Thyroid gland (tissue), 4 donors: ENCODE results near the gene PDS5A. TPM values are rescaled to one million over a fixed set of nuclear protein-coding genes. Genes with fewer than 3 reads are reported as not detected.

Source experiments
- DNase-seq, 2 donors: peaks; one replicate each; pipeline ENCODE4 v3.0.0-alpha.2; 2019
- H3K27ac ChIP-seq, 3 donors: fragments of 200-600 bp; sonication (generic); 1 replicate in 2 of 3; 2 replicates in 1 of 3; pipeline ENCODE4 v1.5.1; 2016 to 2019; ENCODE audit warnings: mild to moderate bottlenecking in 1 of 3, moderate library complexity in 1 of 3
- H3K27me3 ChIP-seq: fragments of 200-600 bp; sonication (generic); one replicate; pipeline ENCODE4 v1.5.1; 2019
- H3K36me3 ChIP-seq, 2 donors: fragments of 200-600 bp; sonication (generic); one replicate each; pipeline ENCODE4 v1.5.1; 2016 to 2019
- H3K4me1 ChIP-seq, 2 donors: fragments of 200-600 bp; sonication (generic); one replicate each; pipeline ENCODE4 v1.5.1; 2017 to 2019
- H3K4me3 ChIP-seq, 3 donors: fragments of 200-600 bp; sonication (generic); replicated peaks in 1 of 3; 1 replicate in 2 of 3; 2 replicates in 1 of 3; pipeline ENCODE4 v1.5.1; 2016; ENCODE audit warnings: mild to moderate bottlenecking in 1 of 3
- H3K9me3 ChIP-seq: fragments of 200-600 bp; sonication (generic); one replicate; pipeline ENCODE4 v1.5.1; 2017
- CTCF ChIP-seq, 6 experiments: fragments of 200-600 bp in 3 of 6; fragments of 450-650 bp in 3 of 6; sonication (generic) in 3 of 6; IDR thresholded peaks; one replicate each; pipeline ENCODE4 v1.5.1; 2016 to 2019; ENCODE audit warnings: antibody characterized with exemption in 6 of 6, mild to moderate bottlenecking in 2 of 6, inconsistent platforms in 1 of 6, moderate library complexity in 1 of 6
- POLR2A ChIP-seq, 2 donors: fragments of 450-650 bp; IDR thresholded peaks; one replicate each; pipeline ENCODE4 v1.6.1; 2017; ENCODE audit warnings: antibody characterized with exemption in 2 of 2, mild to moderate bottlenecking in 2 of 2, moderate library complexity in 1 of 2
- WGBS, 2 donors: methylation state at CpG; one replicate each; pipeline ENCODE4 v1.1.5; 2017; 5-methylcytosine and 5-hydroxymethylcytosine counted together
- intact Hi-C: fragments of 100-400 bp; cut with DNase I; formaldehyde crosslinking; loops from one replicate; pipeline ENCODE4 v1.15.1; 2023
- total RNA-seq, 4 donors: library from RNA; depleted of rRNA; stranded (reverse); fragments of >200 nt; gene quantifications; one replicate each; pipeline ENCODE4 v1.2.3, GENCODE V29; 2016

PDS5A gene
- total RNA-seq, 4 donors from 2014 or later, result 92.3 to 133 (median 103) TPM

DNA sequence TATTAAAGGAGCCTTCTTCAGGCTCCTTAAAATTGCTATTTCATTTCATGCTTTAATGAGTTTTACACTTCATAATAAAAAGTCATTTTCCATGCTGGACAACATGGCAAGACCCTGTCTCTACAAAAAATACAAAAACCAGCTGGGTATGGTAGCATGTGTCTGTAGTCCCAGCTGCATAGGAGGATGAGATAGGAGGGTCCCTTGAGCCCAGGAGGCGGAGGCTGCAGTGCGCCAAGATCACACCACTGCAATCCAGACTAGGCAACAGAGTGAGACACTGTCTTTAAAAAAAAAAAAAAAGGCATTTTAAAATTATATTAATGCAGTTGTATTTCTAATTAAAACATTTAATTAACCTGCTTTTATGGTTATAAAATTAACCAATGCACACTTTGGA lies 49.2 kb downstream of the PDS5A start:
- no peak overlapping the region for H3K4me3 ChIP-seq
- no peak for DNase-seq
- 92 to 94% methylated on average over 2 of the region's 2 CpGs for WGBS, 2 donors
- H3K27ac ChIP-seq, result no peak overlapping the region
- H3K27me3 ChIP-seq, result no peaks in the 10 kb centered on the region
- TF ChIP-seq CTCF (IDR thresholded peaks at IDR 0.05) (no peak), POLR2A (IDR thresholded peaks at IDR 0.05) (no peak)
- H3K9me3 ChIP-seq, result no peaks in the 10 kb centered on the region
- intact Hi-C loops, result no loop called here
- no peaks in the 10 kb centered on the region for H3K36me3 ChIP-seq
- H3K4me1 ChIP-seq, result peaks cover 15 to 26% of the 10 kb centered on the region in 2 donors

GRCh38 chr4:39924014-39924413 lies 53.7 kb downstream of the PDS5A start:
- no peak overlapping the region for H3K4me3 ChIP-seq
- intact Hi-C loops, result no loop called here
- peaks cover 6 to 7% of the 10 kb centered on the region in 2 donors for H3K4me1 ChIP-seq
- no peak for DNase-seq
- WGBS, 2 donors, result 54 to 66% methylated on average over 2 of the region's 2 CpGs
- peak overlapping the region in 2 of 3 donors; percentile 2 to 26 for H3K27ac ChIP-seq
- H3K9me3 ChIP-seq, result no peaks in the 10 kb centered on the region
- no peaks in the 10 kb centered on the region for H3K27me3 ChIP-seq
- no peaks in the 10 kb centered on the region for H3K36me3 ChIP-seq
- TF ChIP-seq POLR2A (IDR thresholded peaks at IDR 0.05) (no peak), CTCF (IDR thresholded peaks at IDR 0.05) (no peak)

DNA sequence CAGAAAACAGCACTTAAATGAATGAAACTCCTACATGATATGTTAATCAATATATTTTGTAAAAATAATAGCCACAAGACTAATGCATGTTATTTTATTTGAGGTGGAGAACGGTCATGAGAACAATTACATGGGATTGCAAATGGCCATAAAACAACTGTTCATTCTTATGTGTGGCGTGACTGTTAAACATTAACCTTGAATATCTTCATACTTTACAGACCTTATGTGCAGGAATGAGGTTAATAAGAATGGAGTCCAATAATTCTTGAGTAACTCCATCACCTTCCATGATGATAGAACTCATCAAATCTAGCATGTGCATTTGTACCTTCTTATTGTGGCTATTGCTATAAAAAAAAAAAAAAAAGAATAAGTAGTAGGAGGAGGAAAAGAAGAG lies 55.3 kb downstream of the PDS5A start:
- Histone ChIP-seq H3K36me3 (no peaks in the 10 kb centered on the region), H3K27me3 (no peaks in the 10 kb centered on the region), H3K9me3 (no peaks in the 10 kb centered on the region), H3K4me3 (no peak overlapping the region), H3K27ac (no peak overlapping the region), H3K4me1 (peaks cover 6 to 7% of the 10 kb centered on the region in 2 donors)
- DNase-seq, result no peak
- intact Hi-C loops, result no loop called here
- no peak for TF ChIP-seq CTCF (IDR thresholded peaks at IDR 0.05)
- no peak for TF ChIP-seq POLR2A (IDR thresholded peaks at IDR 0.05)
- WGBS, 2 donors, result 94 to 99% methylated on average over 2 of the region's 2 CpGs

DNA sequence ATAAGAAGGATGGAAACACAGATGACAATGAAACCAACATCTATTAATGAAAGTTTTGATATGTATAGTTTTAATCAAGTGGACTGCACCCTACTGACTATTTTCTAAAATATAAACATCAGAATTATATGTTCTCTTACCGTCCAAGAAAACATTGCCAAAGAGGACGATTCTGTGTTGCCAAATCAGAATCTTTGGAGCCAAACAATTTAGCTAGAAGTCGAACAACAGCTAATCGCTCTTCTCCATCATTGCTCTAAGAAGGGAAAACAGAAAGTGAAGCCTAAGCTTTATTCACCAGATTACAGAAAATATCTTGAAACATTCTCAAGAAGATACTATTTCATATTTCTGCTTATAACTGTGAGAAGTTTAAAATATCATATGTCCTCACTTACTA lies 64.2 kb downstream of the PDS5A start:
- DNase-seq, result no peak
- Histone ChIP-seq H3K9me3 (no peaks in the 10 kb centered on the region), H3K4me1 (peaks cover 11 to 16% of the 10 kb centered on the region in 2 donors), H3K27ac (no peak overlapping the region), H3K36me3 (peaks cover 0 to 11% of the 10 kb centered on the region in 2 donors), H3K27me3 (no peaks in the 10 kb centered on the region), H3K4me3 (no peak overlapping the region)
- intact Hi-C loops, result loop anchor here (10.0 kb wide), 1 partner anchor 51 kb away; no protein-coding TSS in a partner anchor
- WGBS, 2 donors, result 79 to 83% methylated on average over 4 of the region's 4 CpGs
- no peak for TF ChIP-seq POLR2A (IDR thresholded peaks at IDR 0.05)
- no peak for TF ChIP-seq CTCF (IDR thresholded peaks at IDR 0.05)

DNA sequence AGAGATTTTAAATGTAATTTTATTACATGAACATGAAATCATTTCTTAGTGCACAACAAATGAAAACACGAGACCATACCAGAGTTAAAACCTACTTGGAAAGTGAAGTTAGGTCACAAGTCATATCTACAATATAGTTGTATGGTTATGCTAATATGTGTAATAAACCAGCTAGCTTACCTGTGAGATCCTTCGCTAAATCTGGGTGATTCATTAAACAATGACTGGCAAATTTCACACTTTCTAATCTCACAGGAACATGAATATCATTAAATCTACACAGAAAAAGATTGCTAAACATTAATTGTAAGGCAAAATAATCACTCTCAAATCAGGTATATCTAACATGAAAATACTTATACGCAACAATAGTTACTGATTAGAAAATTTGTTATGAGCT lies 67.6 kb downstream of the PDS5A start:
- Histone ChIP-seq H3K4me3 (no peak overlapping the region), H3K27ac (peak overlapping the region in 2 of 3 donors; percentile 81 to 83), H3K4me1 (peaks cover 15 to 23% of the 10 kb centered on the region in 2 donors), H3K9me3 (no peaks in the 10 kb centered on the region), H3K27me3 (no peaks in the 10 kb centered on the region), H3K36me3 (peaks cover 0 to 5% of the 10 kb centered on the region in 2 donors)
- intact Hi-C loops, result loop anchor here (10.0 kb wide), 1 partner anchor 55 kb away; no protein-coding TSS in a partner anchor
- no peak for DNase-seq
- no peak for TF ChIP-seq POLR2A (IDR thresholded peaks at IDR 0.05)
- TF ChIP-seq CTCF (IDR thresholded peaks at IDR 0.05), result no peak
- WGBS, 2 donors, result 94% methylated on average over 3 of the region's 3 CpGs
